GM12875 (cell line): ENCODE measurements around the gene RTN4R.

ENCODE experiments used
- H3K4me3 ChIP-seq: one replicate; pipeline ENCODE4 v1.5.1; 2011; ENCODE audit warnings: low read depth, low read length, control low read depth
- TF ChIP-seq, protein P1 (sequence below): IDR thresholded peaks from 2 replicates; pipeline ENCODE4 v1.5.1; 2011; ENCODE audit warnings: low read depth, mild to moderate bottlenecking, control low read depth, inconsistent platforms, low read length, moderate library complexity, borderline replicate concordance; ENCODE audit not compliant: insufficient read depth

RTN4R gene

DNA sequence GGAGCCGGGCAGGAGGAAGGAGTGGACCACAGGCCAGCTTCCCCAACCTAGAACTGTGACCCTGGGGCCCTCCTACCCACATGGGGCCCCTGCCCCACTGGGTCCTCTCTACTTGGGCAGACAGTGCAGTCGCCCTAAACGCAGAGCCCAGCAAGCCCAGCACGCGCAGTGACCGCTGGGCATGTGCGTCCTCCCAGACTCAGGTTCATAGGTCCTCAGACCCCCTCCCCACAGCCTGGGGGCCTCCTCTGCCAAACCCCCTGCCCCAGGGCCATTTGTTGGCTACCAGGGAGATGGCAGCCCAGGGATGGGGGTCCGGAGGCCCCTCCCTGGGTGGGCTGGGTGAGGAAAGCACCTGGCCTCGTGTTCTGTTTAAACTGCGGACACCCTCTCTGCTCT lies 23.9 kb downstream of the RTN4R start:
- no peak overlapping the region for H3K4me3 ChIP-seq
- TF ChIP-seq, protein P1, sequence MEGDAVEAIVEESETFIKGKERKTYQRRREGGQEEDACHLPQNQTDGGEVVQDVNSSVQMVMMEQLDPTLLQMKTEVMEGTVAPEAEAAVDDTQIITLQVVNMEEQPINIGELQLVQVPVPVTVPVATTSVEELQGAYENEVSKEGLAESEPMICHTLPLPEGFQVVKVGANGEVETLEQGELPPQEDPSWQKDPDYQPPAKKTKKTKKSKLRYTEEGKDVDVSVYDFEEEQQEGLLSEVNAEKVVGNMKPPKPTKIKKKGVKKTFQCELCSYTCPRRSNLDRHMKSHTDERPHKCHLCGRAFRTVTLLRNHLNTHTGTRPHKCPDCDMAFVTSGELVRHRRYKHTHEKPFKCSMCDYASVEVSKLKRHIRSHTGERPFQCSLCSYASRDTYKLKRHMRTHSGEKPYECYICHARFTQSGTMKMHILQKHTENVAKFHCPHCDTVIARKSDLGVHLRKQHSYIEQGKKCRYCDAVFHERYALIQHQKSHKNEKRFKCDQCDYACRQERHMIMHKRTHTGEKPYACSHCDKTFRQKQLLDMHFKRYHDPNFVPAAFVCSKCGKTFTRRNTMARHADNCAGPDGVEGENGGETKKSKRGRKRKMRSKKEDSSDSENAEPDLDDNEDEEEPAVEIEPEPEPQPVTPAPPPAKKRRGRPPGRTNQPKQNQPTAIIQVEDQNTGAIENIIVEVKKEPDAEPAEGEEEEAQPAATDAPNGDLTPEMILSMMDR = no peak

GRCh38 chr22:20243537-20244249 lies 24.4 kb downstream of the RTN4R start:
- H3K4me3 ChIP-seq = no peak overlapping the region
- TF ChIP-seq, protein P1 = no peak

- TF ChIP-seq, protein P1 = no peak
- no peak overlapping the region for H3K4me3 ChIP-seq
Measured at GRCh38 chr22:20243176-20243536, 25.0 kb downstream of the RTN4R start.

DNA sequence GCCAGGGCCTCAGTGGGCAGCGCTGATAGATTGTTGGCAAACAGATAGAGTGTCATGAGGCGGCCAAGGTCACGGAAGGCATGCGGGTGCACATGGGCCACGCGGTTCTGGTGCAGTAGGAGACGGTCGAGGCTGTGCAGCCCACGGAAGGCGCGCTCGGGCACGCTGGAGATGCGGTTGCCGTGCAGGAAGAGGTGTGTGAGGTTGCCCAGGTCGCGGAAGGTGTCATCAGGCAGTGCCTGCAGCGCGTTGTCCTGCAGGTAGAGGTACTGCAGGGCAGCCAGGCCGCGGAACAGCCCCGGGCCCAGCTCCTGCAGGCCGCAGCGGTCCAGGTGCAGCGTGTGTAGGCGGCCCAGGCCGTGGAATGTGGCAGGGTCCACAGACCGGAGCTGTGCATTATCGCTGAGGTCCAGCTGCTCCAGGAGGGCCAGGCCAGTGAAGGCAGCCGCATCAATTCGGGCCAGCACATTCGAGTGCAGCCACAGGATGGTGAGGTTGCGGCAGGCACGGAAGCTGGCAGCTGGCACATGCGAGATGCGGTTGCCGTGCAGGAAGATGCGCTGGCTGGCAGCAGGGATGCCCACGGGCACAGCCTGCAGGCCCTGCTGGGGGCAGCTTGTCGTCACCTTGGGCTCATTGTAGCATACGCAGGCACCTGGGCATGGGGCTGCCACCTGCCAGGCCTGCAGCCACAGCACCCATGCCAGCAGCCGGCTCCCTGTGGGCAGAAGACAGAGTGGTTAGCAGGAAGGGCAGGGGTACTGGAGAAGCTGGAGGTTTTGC lies 25.5 kb downstream of the RTN4R start:
- TF ChIP-seq, protein P1 = no peak
- H3K4me3 ChIP-seq = no peak overlapping the region

- H3K4me3 ChIP-seq = no peak overlapping the region
- TF ChIP-seq, protein P1 = no peak
Measured at GRCh38 chr22:20241579-20242392, 26.3 kb downstream of the RTN4R start.

- TF ChIP-seq, protein P1 = no peak
- H3K4me3 ChIP-seq = no peak overlapping the region
Measured at GRCh38 chr22:20240900-20241299, 27.2 kb downstream of the RTN4R start.
